GM21529 (cell line): ENCODE results near the gene PNMA8A.

Source experiments
- ATAC-seq: cut with Tn5 transposase; IDR thresholded peaks from one replicate; pipeline ENCODE4 v1.9.1; 2021; ENCODE audit not compliant: unreplicated experiment

PNMA8A gene

DNA sequence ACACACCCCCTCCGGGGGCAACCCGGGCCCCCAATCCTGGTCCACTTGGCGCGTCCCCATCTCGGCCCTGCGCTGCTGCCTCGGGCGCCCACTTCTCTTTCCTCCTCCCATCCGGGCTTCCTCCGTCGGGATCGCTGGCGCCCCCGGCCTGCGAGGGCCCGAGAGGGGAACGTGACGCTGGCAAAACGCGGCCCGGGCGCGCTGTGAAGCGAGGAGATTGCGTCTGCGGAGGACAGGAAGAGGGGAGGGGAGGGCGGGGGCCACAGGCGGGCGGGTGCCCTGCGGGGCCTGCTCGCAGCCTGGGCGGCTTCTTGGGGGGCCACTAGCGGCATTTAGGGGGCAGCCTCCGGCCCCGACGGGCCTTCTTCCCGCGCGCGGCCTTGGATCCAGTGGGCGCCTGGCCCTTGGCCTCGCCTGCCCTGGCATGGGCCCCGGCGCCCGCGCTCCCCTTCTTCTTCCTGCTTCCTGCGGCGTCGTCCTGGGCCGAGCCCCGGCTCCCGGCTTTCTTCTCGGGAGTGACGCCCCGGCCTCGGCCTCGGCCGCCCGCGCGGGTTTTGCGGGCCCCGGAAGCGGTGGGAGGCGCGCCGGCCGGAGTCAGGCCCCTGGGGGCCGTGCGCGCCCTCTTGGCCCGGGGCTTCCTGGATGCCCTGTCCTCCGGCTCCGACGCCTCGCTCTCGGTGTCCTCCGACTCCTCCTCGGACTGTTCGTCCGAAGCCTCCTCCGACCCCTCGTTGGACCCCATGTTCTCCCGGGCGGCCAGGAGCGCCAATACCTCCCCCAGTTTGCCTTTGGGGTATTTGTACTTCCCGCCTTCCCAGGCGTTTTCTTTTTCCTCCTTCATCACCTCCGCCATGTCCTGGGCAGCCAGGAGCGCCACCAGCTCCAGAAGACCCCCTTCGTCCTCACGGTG, 22.1 kb upstream of the PNMA8A start:
- ATAC-seq, result no peak

GRCh38 chr19:46492841-46493235, 21.5 kb upstream of the PNMA8A start:
- ATAC-seq, result no peak

DNA sequence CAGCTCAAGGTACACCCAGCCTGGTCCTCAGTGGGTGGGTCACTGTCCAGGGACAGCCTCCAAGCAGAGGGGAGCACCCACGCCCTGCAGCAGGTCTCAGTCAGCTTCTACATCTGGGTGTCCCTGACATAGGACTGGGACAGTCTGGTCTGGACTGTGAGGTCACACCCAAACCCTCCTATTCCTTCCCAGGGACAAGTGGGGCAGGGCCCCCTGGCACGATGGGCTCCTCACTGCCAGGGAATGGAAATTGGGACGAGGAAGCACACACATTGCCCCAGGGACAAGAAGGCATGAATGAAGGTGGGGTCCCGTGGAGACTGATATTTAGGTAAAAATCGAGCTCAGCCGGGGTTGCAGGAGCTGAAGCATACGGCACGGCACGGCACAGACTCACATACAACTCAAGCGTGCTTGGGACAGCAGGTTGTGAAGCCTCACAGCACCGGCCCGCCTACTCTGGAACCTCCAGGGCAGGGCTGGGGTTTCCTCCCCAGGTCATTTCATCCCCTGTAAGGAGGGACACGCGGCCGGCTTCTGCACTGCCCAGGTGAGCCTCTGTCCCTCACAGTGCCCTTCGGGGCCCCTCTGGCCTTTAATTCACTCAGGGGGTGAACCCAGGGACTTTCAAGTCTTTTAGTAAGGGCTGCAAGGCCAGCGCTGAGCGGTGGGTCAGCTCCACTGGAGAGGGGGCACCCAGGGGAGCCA, 20.8 kb upstream of the PNMA8A start:
- ATAC-seq, result no peak

GRCh38 chr19:46490774-46491173, 19.4 kb upstream of the PNMA8A start:
- ATAC-seq, result no peak

GRCh38 chr19:46489445-46490272, 18.3 kb upstream of the PNMA8A start:
- ATAC-seq, result no peak

GRCh38 chr19:46488551-46488950, 17.2 kb upstream of the PNMA8A start:
- no peak for ATAC-seq

GRCh38 chr19:46487802-46488445, 16.6 kb upstream of the PNMA8A start:
- ATAC-seq, result no peak

- ATAC-seq, result no peak
Observed at GRCh38 chr19:46487178-46487801, 15.9 kb upstream of the PNMA8A start.

DNA sequence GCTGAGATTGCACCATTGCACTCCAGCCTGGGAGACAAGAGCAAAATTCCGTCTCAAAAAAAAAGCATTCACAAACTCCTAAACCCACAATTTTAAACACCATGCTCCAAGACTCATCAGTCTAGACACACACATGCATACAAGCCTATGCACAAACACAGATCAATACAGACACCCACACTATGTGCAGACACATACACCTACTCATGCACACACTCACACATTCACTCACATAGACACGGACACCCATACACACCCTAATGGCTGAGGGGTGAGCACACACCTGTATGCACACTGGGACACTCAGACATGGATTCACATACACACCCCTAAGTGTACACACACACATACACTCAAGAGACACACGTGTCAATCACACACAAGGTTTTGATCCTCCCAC, 15.0 kb upstream of the PNMA8A start:
- ATAC-seq, result no peak

- ATAC-seq, result no peak
Observed at GRCh38 chr19:46484656-46485055, 13.3 kb upstream of the PNMA8A start.

GRCh38 chr19:46482631-46483030, 11.3 kb upstream of the PNMA8A start:
- no peak for ATAC-seq

- no peak for ATAC-seq
Observed at GRCh38 chr19:46481947-46482346, 10.6 kb upstream of the PNMA8A start.

DNA sequence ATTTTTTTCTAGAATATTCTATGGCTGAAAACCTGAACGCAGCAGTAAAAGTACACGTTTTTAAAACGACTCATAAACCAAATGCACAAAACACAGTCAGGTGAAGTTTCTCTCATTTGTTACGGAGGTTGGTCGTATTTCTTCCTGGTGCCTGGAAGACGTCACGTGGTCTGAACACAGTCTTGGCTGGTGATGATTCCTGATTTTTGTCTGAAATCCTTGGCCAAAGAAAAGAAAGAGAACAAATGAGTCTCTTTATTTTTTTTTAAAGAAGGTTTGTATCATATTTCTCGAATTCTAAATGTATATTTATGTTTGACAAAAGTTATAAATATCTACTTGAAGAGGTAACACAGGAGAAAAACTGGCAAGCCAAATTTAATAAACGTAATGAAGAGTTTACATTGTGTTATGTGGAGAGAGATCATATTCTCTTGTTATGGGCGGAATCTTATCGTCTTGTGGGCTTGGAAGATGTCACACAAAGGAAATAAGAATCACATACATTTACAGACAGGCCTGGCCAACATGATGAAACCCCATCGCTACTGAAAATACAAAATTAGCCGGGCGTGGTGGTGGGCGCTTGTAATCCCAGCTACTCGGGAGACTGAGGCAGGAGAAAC, 10.0 kb upstream of the PNMA8A start:
- no peak for ATAC-seq

- ATAC-seq, result no peak
Observed at GRCh38 chr19:46480415-46480814, 9.1 kb upstream of the PNMA8A start.

- ATAC-seq, result no peak
Observed at GRCh38 chr19:46478356-46478986, 7.1 kb upstream of the PNMA8A start.

- no peak for ATAC-seq
Observed at GRCh38 chr19:46475986-46476385, 4.6 kb upstream of the PNMA8A start.

DNA sequence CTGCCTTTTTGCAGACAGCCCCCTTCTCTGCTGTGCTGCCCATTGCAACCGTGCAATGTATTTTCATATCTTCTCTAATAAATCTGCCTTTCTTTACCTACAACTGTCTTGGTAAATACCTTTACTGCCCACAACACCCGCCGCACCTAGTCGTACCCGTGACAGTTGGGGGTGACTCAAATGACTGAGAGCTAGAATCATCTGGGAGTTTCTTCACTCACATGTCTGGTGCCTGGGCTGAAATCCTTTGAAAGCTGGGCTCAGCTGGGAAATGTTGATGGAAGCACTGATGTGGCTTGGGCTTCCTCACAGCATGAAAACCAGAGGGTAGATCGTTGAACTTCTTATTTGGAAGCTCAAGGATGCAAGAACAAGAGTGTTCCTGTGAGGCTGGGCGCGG, 2.8 kb upstream of the PNMA8A start:
- ATAC-seq, result no peak

DNA sequence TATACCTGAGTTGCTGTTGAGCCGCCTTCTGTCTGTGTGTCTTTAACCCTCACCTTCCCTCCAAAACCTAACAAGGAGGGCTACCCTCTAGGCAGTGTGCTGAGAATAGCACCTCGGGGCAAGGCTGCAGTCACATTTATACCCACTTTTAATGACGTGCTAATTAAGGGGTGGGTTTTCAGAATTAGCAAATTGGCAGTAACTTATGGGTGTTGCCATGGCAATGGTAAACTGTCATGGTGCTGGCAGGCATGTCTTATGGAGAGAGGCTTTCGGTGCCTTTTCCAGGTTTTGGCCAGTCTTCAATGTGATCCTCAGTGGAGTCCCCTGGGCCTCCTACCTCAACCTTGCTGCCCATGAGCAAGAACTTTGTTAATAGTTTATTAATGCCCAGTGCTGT, 1.2 kb upstream of the PNMA8A start:
- no peak for ATAC-seq

GRCh38 chr19:46471811-46472543, 614 bp upstream of the PNMA8A start:
- ATAC-seq, result no peak
